NCI-H2081 (cell line): ENCODE measurements around the gene ZNF260.

Experiments used
- DNase-seq, 2 experiments: peaks; one replicate each; lab custom pipeline; 2025; lab: John Stamatoyannopoulos, UW

The ZNF260 gene

DNA sequence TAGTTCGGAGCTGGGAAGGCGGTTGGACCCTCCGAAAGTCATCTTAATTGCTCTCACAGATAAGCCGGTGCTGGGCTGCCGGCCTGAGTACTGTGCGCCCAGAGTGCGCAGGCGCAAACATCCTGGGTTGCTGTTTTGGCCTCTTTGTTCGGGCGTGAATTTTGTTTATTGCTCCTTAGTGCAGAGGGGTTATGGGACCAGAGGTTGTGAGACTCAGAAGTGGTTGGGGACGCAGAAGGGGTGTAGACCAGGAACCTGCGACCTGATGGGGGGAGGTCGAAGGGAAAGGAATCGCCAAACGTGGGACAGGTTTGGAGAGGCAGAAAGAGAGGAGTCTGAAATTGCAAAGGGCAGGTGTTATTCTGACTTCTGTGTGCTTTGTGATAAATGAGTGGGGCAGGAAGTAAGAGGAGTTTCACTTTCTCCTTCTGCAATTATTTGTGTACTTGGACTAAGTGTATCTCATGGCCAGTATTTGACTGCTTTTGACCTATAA lies 38.1 kb downstream of the ZNF260 start:
- peak; percentile 87 to 92 for DNase-seq

DNA sequence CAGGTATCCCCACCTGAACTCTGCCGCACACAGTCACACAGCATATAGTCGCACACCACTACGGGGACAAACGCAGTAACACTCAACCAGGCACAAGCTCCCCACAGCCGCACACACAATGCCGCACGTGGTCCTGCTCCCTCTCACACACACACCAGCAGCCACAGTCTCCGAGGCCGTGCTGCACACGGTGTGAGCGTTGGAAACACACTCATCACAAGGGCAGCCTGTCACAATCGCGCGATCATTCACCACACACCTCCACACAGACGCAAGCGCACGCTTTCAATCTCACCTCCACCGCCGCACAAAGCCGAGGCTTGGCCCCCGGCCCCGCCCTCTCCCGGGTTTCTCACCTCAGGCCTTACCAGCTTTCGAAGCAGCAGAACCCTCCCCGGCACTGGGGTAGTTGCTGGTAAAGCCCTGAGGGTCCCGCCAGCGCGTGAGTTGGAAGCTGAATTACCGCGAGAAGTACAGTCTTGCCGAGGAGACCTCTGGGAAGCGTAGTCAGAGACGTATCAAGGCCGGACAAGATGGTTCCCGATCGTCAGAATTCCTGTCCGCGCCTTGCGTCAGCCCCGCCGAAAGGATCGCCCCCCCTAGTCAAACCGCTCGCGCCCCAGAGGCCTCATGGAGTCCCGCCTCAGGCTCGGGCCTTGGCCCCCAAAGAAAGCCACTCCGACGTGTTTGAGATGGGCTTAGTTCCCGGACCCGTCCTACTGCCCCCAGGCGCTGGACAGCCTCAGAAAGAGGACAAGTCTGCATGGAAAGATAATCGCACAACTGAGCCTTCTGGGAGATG lies 38.8 kb downstream of the ZNF260 start, which contains the start of gene ZNF566:
ZNF566 (minus strand) TSS at position 444 of the 802 bp plus-strand sequence. CDS start 13,004 bp downstream, outside the sequence.
- peak; percentile 94 to 98 for DNase-seq

DNA sequence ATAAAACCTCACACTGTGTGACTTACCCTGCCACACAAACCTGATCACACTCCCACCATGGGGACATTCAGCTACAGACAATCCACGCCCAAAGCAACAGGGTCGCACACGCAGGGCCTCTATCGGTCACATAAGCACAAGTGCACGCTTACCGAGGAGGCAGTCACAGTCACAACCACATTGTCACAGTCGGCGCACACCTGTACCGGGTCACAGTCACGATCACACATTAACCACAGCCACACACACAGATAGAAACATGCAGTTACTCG lies 39.3 kb downstream of the ZNF260 start:
- DNase-seq = peak in 1 of 2 experiments; percentile 49

DNA sequence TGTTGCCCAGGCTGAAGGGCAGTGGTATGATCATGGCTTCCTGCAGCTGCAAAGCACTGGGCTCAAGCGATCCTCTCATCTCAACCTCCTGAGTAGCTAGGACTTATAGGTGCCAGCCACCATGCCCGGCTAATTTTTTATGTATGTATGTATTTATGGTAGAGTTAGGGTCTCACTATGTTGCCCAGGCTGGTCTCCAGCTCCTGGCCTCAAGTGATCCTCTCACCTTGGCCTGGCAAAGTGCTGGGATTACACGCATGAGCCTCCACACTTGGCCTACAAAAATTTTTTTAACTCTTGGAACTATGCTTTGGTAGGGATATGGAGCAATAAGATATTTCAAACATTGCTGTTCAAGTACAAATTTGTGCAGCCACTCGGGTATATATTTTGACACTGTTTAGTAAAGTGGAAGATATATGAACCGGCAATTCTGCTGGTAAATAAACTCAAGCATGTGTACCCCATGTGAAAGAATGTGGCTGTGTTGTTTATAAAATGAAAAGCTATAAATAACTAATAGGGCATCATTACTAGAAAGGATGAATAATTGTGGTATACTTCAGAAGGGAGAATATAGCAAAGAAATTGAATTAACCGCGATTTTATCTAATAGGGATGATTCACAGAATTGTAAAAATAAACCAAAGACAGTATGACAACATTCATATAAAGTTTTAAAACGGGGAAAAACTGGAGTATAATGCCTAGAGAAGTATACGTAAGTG lies 39.8 kb downstream of the ZNF260 start:
- no peak for DNase-seq

DNA sequence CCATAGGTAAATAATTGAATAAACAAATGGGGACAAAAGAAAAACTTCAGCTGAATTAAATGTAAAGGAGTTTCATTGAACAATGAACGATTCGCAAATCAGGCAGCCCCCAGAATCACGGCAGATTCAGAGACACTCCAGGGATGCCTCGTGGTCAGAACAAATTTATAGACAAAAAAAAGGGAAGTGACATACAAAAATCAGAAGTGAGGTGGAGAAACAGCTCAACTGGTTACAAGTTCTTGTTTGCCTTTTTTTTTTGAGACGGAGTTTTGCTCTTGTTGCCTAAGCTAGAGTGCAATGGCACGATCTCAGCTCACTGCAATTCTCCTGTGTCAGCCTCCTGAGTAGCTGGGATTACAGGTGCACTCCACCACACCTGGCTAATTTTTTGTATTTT lies 44.4 kb downstream of the ZNF260 start:
- no peak for DNase-seq

DNA sequence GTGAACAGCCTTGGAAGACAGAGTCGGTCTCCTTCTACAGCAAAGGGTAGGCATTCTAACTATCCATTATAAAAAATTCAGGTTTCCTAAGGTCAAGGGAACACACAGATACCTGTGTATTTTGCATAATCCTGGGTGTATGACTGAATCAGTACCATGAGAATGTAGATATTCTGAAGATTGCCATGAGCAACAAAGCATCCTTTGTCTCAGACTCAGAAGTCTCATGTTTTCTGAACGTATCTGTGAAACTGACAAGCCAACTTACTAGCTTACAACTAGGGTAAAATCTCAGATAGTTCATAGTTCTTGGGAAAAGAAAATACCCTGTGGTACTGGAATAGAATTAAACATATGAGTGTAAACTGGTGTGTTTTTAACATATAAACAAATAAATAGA lies 45.2 kb downstream of the ZNF260 start:
- no peak for DNase-seq
